Activated naive CD4-positive, alpha-beta T cell treated with Interleukin-2 at 50 U/mL for 16 hours (primary cell): ENCODE data around the gene KRTAP10-3.

Source experiments
- DNase-seq: peaks from one replicate; pipeline ENCODE4 v3.0.0-alpha.2; 2020

The KRTAP10-3 gene

GRCh38 chr21:44544566-44544965, 14.0 kb downstream of the KRTAP10-3 start:
- no peak for DNase-seq

GRCh38 chr21:44542716-44543115, 15.9 kb downstream of the KRTAP10-3 start:
- no peak for DNase-seq

- no peak for DNase-seq
Measured at GRCh38 chr21:44540741-44541288, 17.8 kb downstream of the KRTAP10-3 start.

- DNase-seq = no peak
Measured at GRCh38 chr21:44539991-44540666, 18.5 kb downstream of the KRTAP10-3 start, which contains the start of gene KRTAP10-1. TSS of gene KRTAP10-1 (minus strand) at chr21:44540195. CDS start at chr21:44540150, 45 bp downstream.

- DNase-seq = no peak
Measured at GRCh38 chr21:44539046-44539445, 19.5 kb downstream of the KRTAP10-3 start.

- no peak for DNase-seq
Measured at GRCh38 chr21:44537930-44538911, 20.4 kb downstream of the KRTAP10-3 start.

GRCh38 chr21:44535963-44536362, 22.6 kb downstream of the KRTAP10-3 start:
- no peak for DNase-seq

- DNase-seq = no peak
Measured at GRCh38 chr21:44534688-44535087, 23.9 kb downstream of the KRTAP10-3 start.

GRCh38 chr21:44533891-44534627, 24.5 kb downstream of the KRTAP10-3 start:
- DNase-seq = no peak

GRCh38 chr21:44533121-44533890, 25.3 kb downstream of the KRTAP10-3 start:
- no peak for DNase-seq

GRCh38 chr21:44532712-44533111, 25.9 kb downstream of the KRTAP10-3 start:
- DNase-seq = no peak

GRCh38 chr21:44531606-44532564, 26.7 kb downstream of the KRTAP10-3 start:
- no peak for DNase-seq

GRCh38 chr21:44530903-44531605, 27.5 kb downstream of the KRTAP10-3 start:
- DNase-seq = no peak

- DNase-seq = no peak
Measured at GRCh38 chr21:44530221-44530902, 28.2 kb downstream of the KRTAP10-3 start.

GRCh38 chr21:44529503-44530125, 29.0 kb downstream of the KRTAP10-3 start:
- no peak for DNase-seq

- DNase-seq = no peak
Measured at GRCh38 chr21:44529011-44529421, 29.6 kb downstream of the KRTAP10-3 start.

GRCh38 chr21:44528634-44528995, 30.0 kb downstream of the KRTAP10-3 start:
- no peak for DNase-seq

- no peak for DNase-seq
Measured at GRCh38 chr21:44527983-44528633, 30.5 kb downstream of the KRTAP10-3 start.
